ENCODE results near the gene ALG12.

The ALG12 gene

DNA sequence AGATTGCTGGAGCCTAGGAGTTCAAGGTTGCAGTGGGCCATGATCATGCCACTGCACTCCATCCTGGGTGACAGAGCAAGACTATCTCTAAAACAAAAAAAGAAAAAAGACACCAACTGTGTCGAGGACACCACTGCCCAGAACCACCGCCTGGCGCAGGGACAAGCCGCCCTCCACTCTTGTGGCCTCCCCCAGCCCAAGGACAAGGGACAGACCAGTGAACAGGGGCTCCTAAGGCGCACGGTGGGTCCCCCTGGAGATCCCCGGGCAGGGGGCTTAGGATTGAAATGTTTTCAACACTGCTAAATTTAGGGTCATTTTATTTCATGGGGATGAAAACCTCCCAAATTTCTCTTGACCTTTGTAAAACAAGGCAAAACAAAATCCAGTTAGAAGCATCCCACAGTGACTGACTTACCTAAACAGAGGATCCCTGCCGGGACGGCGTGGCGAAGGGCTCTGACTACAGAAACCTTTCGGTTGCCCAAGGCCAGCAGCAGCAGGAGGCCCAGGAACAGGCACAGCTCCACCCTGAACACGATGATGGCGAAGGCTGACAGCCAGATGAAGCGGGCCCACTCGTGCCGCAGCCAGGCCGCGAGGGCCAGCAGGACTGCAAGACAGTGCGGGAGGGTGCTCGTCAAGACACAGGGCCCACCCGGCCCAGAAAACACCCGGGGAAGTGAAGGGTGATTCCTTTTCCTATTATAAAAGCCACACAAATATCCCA is 8.6 kb downstream of the ALG12 start:
- no peak for DNase-seq (ENCODE audit: extremely low read depth, insufficient read length)
- Histone ChIP-seq H3K36me3 (ENCODE audit: control insufficient read depth, insufficient read depth, low read length) (peaks cover 32% of the 10 kb centered on the region), H3K27me3 (replicated peaks; ENCODE audit: control insufficient read depth, insufficient read depth, low read length) (no peaks in the 10 kb centered on the region), H3K4me3 (replicated peaks; ENCODE audit: low read depth, low read length) (no peak overlapping the region)
- TF ChIP-seq, protein P1, sequence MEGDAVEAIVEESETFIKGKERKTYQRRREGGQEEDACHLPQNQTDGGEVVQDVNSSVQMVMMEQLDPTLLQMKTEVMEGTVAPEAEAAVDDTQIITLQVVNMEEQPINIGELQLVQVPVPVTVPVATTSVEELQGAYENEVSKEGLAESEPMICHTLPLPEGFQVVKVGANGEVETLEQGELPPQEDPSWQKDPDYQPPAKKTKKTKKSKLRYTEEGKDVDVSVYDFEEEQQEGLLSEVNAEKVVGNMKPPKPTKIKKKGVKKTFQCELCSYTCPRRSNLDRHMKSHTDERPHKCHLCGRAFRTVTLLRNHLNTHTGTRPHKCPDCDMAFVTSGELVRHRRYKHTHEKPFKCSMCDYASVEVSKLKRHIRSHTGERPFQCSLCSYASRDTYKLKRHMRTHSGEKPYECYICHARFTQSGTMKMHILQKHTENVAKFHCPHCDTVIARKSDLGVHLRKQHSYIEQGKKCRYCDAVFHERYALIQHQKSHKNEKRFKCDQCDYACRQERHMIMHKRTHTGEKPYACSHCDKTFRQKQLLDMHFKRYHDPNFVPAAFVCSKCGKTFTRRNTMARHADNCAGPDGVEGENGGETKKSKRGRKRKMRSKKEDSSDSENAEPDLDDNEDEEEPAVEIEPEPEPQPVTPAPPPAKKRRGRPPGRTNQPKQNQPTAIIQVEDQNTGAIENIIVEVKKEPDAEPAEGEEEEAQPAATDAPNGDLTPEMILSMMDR (IDR thresholded peaks at IDR 0.05; ENCODE audit: insufficient read depth, low read length, poor library complexity, severe bottlenecking) = no peak

DNA sequence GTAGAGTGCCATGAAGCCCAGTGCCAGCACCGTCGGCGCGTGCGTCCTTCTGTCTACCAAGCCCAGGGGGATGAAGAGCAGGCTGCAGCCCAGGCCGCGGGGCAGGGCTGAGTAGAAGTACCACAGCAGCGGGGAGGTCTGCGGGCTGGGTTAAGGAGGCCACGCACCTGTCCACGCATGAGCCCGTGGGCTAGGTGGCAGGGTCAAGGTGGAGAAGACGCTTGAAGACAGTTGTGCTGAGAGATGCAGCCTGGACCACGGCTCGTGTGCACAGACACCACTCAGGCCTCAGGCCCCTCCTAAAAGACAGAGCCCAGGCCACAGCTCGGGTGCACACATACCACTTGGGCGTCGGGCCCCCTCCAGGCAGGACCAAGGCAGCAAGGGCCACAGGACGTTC is 10.4 kb downstream of the ALG12 start:
- Histone ChIP-seq H3K4me3 (replicated peaks; ENCODE audit: low read depth, low read length) (no peak overlapping the region), H3K36me3 (ENCODE audit: control insufficient read depth, insufficient read depth, low read length) (peaks cover 28% of the 10 kb centered on the region), H3K27me3 (replicated peaks; ENCODE audit: control insufficient read depth, insufficient read depth, low read length) (no peaks in the 10 kb centered on the region)
- no peak for DNase-seq (ENCODE audit: extremely low read depth, insufficient read length)
- TF ChIP-seq, protein P1 (IDR thresholded peaks at IDR 0.05; ENCODE audit: insufficient read depth, low read length, poor library complexity, severe bottlenecking) = no peak

DNA sequence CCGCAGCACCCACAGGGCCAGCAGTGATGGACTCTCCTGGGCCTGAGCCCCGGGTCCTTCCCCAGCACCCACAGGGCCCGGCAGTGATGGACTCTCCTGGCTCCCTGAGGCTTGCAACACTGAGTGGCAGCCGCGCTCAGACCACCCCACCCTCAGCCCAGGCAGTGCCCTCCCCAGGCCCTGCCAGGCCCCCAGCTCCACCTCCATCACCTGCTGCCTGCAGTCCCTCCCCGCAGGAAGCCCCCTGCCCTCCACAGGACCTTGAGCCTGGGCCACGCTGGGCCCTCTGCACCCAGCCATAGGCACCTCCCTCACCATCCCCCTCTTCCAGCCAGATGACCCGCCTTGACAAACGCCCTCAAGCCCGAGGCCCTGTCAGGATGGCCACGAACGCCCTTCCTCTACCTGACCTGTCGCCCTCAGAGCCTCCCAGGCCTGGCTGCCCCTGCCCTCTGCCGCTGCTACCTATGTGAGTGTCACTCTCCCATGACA is 11.4 kb downstream of the ALG12 start:
- Histone ChIP-seq H3K36me3 (ENCODE audit: control insufficient read depth, insufficient read depth, low read length) (peaks cover 26% of the 10 kb centered on the region), H3K4me3 (replicated peaks; ENCODE audit: low read depth, low read length) (no peak overlapping the region), H3K27me3 (replicated peaks; ENCODE audit: control insufficient read depth, insufficient read depth, low read length) (no peaks in the 10 kb centered on the region)
- DNase-seq (ENCODE audit: extremely low read depth, insufficient read length) = no peak
- TF ChIP-seq, protein P1 (IDR thresholded peaks at IDR 0.05; ENCODE audit: insufficient read depth, low read length, poor library complexity, severe bottlenecking) = no peak

DNA sequence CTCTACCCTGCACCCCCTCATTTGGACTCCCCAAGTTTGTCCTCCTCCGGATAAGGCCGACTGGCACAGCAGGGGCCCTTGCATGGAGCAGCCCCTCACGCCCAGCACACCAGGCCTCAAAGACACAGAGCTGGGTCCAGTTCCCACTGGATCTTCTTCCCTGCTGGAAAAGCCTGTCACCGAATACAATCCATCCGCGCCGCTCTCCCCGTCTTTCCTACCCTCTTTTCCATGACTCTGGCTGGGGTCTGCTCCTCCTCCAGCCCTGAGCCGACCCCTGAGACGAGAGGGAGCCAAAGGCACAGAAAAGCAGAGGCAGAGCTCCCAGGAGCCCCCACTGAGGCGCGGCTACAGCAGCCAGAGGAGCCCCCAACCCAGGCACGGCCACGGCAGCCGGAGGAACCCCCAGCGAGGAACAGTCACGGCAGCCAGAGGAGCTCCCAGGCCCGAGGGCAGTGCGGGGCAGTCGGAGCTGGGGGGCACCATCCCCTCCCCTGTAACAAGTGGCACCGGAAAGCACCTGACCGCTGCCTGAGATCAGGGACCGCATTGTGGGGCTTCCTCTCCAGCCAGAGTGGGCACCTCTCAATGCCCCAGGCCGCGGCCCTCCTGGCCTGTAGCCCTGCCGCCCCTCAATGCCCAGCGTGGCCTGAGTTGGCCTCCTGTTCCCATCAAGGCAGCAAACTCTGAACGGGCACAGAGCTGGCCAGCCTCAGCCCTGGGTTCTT is 12.0 kb downstream of the ALG12 start:
- Histone ChIP-seq H3K36me3 (ENCODE audit: control insufficient read depth, insufficient read depth, low read length) (peaks cover 32% of the 10 kb centered on the region), H3K4me3 (replicated peaks; ENCODE audit: low read depth, low read length) (no peak overlapping the region), H3K27me3 (replicated peaks; ENCODE audit: control insufficient read depth, insufficient read depth, low read length) (no peaks in the 10 kb centered on the region)
- DNase-seq (ENCODE audit: extremely low read depth, insufficient read length) = no peak
- TF ChIP-seq, protein P1 (IDR thresholded peaks at IDR 0.05; ENCODE audit: insufficient read depth, low read length, poor library complexity, severe bottlenecking) = no peak

DNA sequence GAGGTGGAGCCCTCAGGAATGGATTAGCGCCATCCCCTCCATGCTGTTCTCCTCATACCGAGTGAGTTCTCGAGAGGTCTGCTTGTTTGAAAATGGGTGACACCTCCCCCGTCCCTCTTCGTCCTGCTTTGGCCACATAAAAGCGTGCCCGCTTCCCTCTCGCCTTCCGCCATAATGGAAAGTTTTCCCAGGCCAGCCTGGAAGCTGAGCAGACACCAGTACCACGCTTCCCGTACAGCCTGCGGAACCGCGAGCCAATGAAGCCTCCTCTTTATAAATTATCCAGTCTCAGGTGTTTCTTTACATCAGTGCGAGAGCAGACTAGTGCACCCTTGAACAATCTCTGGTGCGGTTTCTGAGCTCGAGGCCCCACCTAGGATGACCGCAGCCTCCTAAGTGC is 12.8 kb downstream of the ALG12 start:
- Histone ChIP-seq H3K4me3 (replicated peaks; ENCODE audit: low read depth, low read length) (no peak overlapping the region), H3K27me3 (replicated peaks; ENCODE audit: control insufficient read depth, insufficient read depth, low read length) (no peaks in the 10 kb centered on the region), H3K36me3 (ENCODE audit: control insufficient read depth, insufficient read depth, low read length) (peaks cover 31% of the 10 kb centered on the region)
- no peak for DNase-seq (ENCODE audit: extremely low read depth, insufficient read length)
- TF ChIP-seq, protein P1 (IDR thresholded peaks at IDR 0.05; ENCODE audit: insufficient read depth, low read length, poor library complexity, severe bottlenecking) = no peak

All from GM06990 (cell line).